Activated B cell treated with CpG ODN at 0.5 μM for 24 hours (primary cell): ENCODE data around the gene DRD1. TPM values are rescaled to one million over a fixed set of nuclear protein-coding genes. Genes with fewer than 3 reads are reported as not detected.
"Not testable (repeated sequence)": the region's sequence is repeated elsewhere in the genome, so short reads cannot be mapped to it uniquely, and the experiment has no call there.

Experiments used
- ATAC-seq: fragments of 200-7000 bp; cut with Tn5 transposase; one replicate; pipeline ENCODE4 v1.10.0; 2021; ENCODE audit warnings: low read depth, mild to moderate bottlenecking, moderate library complexity
- CTCF ChIA-PET: fragments of 350-600 bp; sonication (Branson Sonifier 250); formaldehyde crosslinking; loops from one replicate; lab custom pipeline; 2021; ENCODE audit warnings: antibody characterized with exemption; lab: Charles Lee
- POLR2A ChIA-PET: fragments of 350-600 bp; sonication (Branson Sonifier 250); formaldehyde crosslinking; loops from one replicate; lab custom pipeline; 2021; ENCODE audit warnings: antibody characterized with exemption; lab: Charles Lee
- DNase-seq: peaks from one replicate; pipeline ENCODE4 v3.0.0; 2022
- H3K27ac Mint-ChIP-seq: one replicate; pipeline ENCODE4 v1.8.0; 2020; ENCODE audit warnings: mixed read lengths
- H3K27me3 Mint-ChIP-seq: one replicate; pipeline ENCODE4 v1.8.0; 2021; ENCODE audit warnings: mixed read lengths
- H3K36me3 Mint-ChIP-seq: one replicate; pipeline ENCODE4 v1.8.0; 2021; ENCODE audit warnings: low read depth, mixed read lengths
- H3K4me1 Mint-ChIP-seq: one replicate; pipeline ENCODE4 v1.8.0; 2021; ENCODE audit warnings: mixed read lengths
- H3K4me3 Mint-ChIP-seq: one replicate; pipeline ENCODE4 v1.8.0; 2020; ENCODE audit warnings: mild to moderate bottlenecking, mixed read lengths
- H3K9me3 Mint-ChIP-seq: one replicate; pipeline ENCODE4 v1.8.0; 2020; ENCODE audit warnings: mixed read lengths
- intact Hi-C: fragments of 100-400 bp; cut with micrococcal nuclease; formaldehyde crosslinking; loops from one replicate; pipeline ENCODE4 v1.15.1; 2024
- total RNA-seq: library from RNA; stranded (reverse); gene quantifications from 2 replicates; pipeline ENCODE4 v1.2.3, GENCODE V29; 2022
- TF ChIP-seq, protein P1 (sequence below): fragments of 200-600 bp; IDR thresholded peaks from one replicate; pipeline ENCODE4 v1.8.0; 2022; ENCODE audit warnings: antibody characterized with exemption, mild to moderate bottlenecking

Gene DRD1
- total RNA-seq, 1 donor from 2014 or later, result not detected

DNA sequence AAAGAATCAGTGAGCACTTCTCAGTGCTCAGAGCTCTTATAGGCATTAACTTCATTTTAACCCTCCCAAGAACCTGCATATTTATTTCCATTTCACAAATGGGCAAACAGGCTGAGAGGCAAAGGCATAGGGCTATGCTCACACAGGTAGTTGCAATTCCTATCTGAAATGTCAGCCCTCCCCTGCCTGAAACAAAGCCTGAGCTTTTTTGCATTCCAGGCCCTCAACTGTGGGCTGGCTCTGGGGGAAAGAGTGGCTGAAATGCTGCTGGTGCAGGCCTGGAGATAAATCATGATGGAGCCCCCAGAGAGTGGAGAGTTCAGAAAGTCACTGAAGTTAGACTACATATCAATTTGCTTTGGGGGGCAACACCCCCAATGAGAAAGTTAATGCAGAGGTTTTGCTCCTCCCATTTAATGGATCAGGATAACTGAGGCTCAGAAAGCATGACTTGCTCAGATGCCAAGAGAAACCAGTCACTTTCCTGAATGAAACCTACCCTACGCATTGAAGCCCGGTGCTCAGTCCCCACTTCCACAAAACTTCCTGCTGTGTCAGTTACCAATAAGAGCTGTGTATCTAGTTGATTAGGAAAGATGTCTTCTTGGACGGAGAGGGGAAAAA lies 5.6 kb downstream of the DRD1 start:
- Mint-ChIP-seq H3K27me3 (peaks cover 29% of the 10 kb centered on the region), H3K9me3 (no peaks in the 10 kb centered on the region), H3K27ac (no peak overlapping the region), H3K36me3 (no peaks in the 10 kb centered on the region), H3K4me3 (no peak overlapping the region), H3K4me1 (peaks cover under 1% of the 10 kb centered on the region)
- intact Hi-C loops, result no loop called here
- no peak for DNase-seq
- ChIA-PET POLR2A (no interaction called here), CTCF (no interaction called here)
- ATAC-seq, result no peak
- TF ChIP-seq, protein P1, sequence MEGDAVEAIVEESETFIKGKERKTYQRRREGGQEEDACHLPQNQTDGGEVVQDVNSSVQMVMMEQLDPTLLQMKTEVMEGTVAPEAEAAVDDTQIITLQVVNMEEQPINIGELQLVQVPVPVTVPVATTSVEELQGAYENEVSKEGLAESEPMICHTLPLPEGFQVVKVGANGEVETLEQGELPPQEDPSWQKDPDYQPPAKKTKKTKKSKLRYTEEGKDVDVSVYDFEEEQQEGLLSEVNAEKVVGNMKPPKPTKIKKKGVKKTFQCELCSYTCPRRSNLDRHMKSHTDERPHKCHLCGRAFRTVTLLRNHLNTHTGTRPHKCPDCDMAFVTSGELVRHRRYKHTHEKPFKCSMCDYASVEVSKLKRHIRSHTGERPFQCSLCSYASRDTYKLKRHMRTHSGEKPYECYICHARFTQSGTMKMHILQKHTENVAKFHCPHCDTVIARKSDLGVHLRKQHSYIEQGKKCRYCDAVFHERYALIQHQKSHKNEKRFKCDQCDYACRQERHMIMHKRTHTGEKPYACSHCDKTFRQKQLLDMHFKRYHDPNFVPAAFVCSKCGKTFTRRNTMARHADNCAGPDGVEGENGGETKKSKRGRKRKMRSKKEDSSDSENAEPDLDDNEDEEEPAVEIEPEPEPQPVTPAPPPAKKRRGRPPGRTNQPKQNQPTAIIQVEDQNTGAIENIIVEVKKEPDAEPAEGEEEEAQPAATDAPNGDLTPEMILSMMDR, result no peak

DNA sequence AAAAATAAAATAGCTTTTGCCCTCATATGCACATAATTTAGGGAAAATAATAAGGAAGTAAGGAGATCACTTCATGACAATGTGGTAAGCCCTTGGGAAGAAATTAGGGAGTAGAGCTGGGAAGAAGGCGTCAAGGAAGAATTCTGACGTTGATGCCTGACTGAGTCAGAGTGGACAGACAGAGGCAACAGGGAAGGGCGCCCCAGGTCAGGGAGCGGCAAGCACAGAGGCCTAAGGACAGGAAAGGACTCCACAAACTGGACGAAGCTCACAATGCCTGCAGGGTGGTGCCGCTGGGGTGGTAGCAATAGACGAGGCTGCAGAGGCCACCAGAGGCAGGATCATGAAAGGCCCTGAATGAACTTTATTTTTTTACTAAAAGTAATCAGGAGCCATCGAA lies 7.6 kb downstream of the DRD1 start:
- Mint-ChIP-seq H3K27me3 (peaks cover 10% of the 10 kb centered on the region), H3K4me1 (no peaks in the 10 kb centered on the region), H3K9me3 (no peaks in the 10 kb centered on the region), H3K36me3 (no peaks in the 10 kb centered on the region), H3K27ac (no peak overlapping the region), H3K4me3 (no peak overlapping the region)
- ChIA-PET POLR2A (no interaction called here), CTCF (no interaction called here)
- DNase-seq, result no peak
- TF ChIP-seq, protein P1, result no peak
- intact Hi-C loops, result no loop called here
- no peak for ATAC-seq

DNA sequence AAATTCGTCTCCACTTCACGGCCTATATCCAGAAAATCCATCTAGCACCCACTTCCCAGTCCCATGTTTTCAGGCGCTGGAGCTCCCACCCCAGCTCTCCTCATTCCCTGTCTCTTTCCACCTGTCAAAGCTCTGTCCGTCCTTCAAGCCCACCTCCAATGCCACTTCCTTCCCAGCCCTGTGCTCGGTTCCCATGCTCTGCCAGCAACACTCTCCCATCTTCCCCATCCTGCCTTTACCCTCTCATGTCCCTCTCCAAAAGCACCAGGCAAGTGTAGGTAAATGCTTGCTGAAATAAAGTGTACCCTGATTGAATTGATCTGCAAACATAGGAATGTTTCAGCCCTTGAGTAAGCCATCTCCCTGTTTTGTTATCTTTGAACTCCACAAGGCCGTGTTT lies 9.2 kb downstream of the DRD1 start:
- ATAC-seq, result no peak
- TF ChIP-seq, protein P1, result no peak
- no peak for DNase-seq
- Mint-ChIP-seq H3K4me3 (no peak overlapping the region), H3K4me1 (no peaks in the 10 kb centered on the region), H3K36me3 (no peaks in the 10 kb centered on the region), H3K27me3 (peaks cover 11% of the 10 kb centered on the region), H3K27ac (no peak overlapping the region), H3K9me3 (no peaks in the 10 kb centered on the region)
- CTCF ChIA-PET, result interaction anchor here (0.8 kb wide), 1 partner anchor 29 kb away, joined by 3 read pairs; no protein-coding TSS in a partner anchor
- POLR2A ChIA-PET, result no interaction called here
- intact Hi-C loops, result no loop called here

DNA sequence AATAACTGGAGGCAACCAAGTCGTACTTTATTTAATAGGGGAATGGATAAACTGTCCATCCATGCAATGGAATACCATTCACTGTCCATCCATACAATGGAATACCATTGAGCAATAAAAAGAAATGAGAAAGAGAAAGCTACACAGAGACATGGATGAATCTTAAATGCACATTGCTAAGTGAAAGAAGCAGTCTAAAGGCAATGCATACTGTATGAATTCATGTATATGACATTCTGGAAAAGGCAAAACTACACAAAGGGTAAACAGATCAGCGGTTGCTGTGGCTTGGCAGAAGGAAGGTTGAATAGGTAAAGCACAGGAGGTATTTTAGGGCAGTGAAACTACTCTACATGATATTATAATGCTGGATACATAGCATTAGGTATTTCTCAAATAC lies 16.2 kb downstream of the DRD1 start:
- ChIA-PET CTCF (interaction anchor here (1.8 kb wide), 1 partner anchor 37 kb away, joined by 6 read pairs; no protein-coding TSS in a partner anchor), POLR2A (no interaction called here)
- TF ChIP-seq, protein P1, result no peak
- H3K9me3 Mint-ChIP-seq, result peaks cover 4% of the 10 kb centered on the region
- no peaks in the 10 kb centered on the region for H3K36me3 Mint-ChIP-seq
- peaks cover 8% of the 10 kb centered on the region for H3K27me3 Mint-ChIP-seq
- H3K4me3 Mint-ChIP-seq, result no peak overlapping the region
- H3K27ac Mint-ChIP-seq, result no peak overlapping the region
- intact Hi-C loops, result no loop called here
- DNase-seq (no peak), ATAC-seq (no peak)
- no peaks in the 10 kb centered on the region for H3K4me1 Mint-ChIP-seq

DNA sequence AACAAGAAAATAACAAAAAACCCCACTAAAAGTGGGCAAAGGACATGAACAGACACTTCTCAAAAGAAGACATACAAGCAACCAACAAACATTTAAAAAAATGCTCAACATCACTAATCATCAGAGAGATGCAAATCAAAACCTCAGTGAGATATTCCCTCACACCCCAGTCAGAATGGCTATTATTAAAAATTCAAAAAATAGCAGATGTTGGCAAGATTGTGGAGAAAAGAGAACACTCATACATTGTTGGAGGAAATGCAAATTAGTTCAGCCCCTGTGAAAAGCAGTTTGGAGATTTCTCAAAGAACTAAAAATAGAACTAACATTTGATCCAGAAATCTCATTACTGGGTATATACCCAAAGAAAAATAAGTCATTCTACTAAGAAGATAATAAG lies 19.4 kb downstream of the DRD1 start:
- H3K4me1 Mint-ChIP-seq, H3K4me3 Mint-ChIP-seq, intact Hi-C loops, DNase-seq, POLR2A ChIA-PET, H3K27me3 Mint-ChIP-seq, H3K9me3 Mint-ChIP-seq, ATAC-seq, H3K36me3 Mint-ChIP-seq, CTCF ChIA-PET, H3K27ac Mint-ChIP-seq: not testable (repeated sequence)

DNA sequence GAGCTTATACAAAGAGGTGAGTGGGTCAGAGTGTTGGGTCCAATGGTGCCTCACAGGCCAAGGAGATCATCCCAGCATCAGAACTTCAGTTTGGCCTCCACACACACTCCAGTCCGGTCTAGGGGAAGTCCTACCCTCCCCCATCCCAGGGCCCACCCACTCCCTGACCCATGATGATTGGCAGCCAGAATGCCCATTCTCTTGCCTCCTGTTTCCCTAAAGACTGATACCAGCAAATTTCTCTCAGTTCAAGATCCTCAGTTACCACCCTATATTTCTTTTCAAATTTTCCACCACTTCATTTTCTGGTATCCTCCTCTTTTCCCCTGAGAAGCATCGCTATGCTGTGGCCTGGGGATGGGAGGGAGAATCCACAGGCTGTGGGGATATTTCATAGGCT lies 21.9 kb downstream of the DRD1 start:
- H3K4me3 Mint-ChIP-seq, result no peak overlapping the region
- ATAC-seq, result no peak
- no peak for DNase-seq
- no peaks in the 10 kb centered on the region for H3K4me1 Mint-ChIP-seq
- ChIA-PET CTCF (no interaction called here), POLR2A (no interaction called here)
- H3K27me3 Mint-ChIP-seq, result peaks cover 18% of the 10 kb centered on the region
- no peak overlapping the region for H3K27ac Mint-ChIP-seq
- TF ChIP-seq, protein P1, result no peak
- no peaks in the 10 kb centered on the region for H3K9me3 Mint-ChIP-seq
- intact Hi-C loops, result no loop called here
- no peaks in the 10 kb centered on the region for H3K36me3 Mint-ChIP-seq
